8988T (cell line): Measurements from ENCODE around the gene DNM1.
A peak's percentile ranks its signal among the peaks of the same experiment; 100 is the strongest.

ENCODE experiments used
- DNase-seq: peaks from one replicate; pipeline ENCODE4 v3.0.0; 2011

Gene DNM1

DNA sequence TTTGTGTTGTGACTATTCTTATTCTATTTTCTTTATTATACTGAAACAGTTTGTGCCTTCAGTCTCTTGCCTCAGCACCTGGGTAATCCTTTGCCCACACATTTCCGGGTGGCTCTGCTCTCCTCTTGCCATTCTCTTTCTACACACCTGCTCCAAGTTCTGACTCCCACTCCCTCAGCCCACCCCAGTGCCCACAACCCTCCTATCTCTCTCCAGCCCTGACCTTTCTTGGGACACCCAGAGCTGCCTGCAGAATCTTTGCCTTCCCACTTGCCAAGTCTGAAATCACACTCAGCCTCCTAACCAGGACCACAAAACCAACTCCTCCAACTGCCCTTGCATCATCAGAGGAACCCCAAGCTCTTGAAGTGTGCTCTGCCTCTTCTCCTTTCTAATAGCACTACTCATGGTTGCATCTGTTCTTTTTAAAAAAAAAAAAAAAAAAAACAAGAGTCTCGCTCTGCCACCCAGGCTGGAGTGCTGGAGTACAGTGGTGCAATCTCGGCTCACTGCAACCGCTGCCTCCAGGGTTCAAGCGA lies 77.0 kb downstream of the DNM1 start:
- no peak for DNase-seq

GRCh38 chr9:128282500-128282899 lies 79.3 kb downstream of the DNM1 start:
- DNase-seq, result peak; percentile 42

DNA sequence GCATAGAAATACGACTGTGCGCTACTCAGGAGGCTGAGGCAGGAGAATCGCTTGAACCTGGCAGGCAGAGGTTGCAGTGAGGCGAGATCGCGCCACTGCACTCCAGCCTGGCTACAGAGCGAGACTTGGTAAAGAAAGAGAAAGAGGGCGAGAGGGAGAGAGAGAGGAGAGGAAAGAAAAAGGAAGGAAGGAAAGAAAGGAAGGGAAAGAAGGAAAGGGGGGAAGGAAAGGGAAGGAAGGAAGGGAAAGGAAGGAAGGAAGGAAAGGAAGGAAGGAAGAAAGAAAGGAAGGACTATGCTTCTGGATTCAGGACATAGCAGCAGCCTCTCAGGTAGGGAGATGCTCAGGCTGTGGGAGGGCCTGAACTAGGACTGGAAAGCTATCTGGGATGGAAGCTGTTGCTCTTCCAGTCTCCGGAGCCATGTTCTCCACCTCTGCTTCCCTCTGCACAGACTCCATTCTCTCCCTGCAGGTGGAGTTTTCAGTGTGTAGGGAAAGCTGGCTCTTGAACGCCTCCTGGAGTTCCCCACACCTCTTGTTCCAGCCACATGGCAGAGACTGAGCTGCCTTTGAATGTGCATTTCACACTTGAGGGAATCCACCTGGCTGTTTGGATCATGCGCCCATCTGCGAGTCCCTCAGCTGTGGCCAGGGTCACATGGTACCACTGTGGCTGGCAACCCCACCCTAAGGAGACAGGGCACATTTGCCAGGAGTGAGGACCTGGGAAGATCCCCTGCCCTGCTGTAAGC lies 82.0 kb downstream of the DNM1 start:
- no peak for DNase-seq

- DNase-seq, result no peak
Observed at GRCh38 chr9:128286440-128286839, 83.3 kb downstream of the DNM1 start.

GRCh38 chr9:128288273-128289004 lies 85.3 kb downstream of the DNM1 start:
- DNase-seq, result no peak

- no peak for DNase-seq
Observed at GRCh38 chr9:128292009-128292408, 88.8 kb downstream of the DNM1 start.

- DNase-seq, result no peak
Observed at GRCh38 chr9:128293091-128293490, 89.9 kb downstream of the DNM1 start.

GRCh38 chr9:128294142-128294541 lies 91.0 kb downstream of the DNM1 start:
- DNase-seq, result no peak

GRCh38 chr9:128296340-128297220 lies 93.4 kb downstream of the DNM1 start:
- DNase-seq, result no peak

DNA sequence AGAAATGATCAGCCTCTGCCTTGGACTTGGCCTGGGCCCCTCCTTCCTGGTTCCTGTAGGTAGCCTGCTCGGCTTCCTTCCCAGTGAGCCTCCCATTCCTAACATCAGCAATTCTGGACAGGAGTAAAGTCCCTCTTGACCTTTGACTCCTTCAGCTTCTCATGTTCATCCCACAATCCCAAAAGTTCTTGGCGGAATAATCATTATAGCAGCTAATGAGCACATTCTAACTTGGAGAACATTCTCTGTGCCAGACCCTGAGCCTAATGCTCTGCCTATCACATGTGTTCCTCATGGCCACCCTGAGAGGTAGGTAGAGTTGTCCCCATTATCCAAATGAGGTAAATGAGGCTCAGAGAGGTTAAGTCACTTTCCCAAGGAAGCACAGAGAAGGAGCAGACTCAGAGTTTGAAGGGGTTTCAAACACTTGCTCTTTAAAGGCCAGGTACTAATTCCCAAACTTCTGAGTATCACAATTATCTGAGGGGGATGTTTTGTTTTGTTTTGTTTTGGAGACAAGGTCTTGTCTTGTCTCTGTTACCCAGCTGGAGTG lies 94.1 kb downstream of the DNM1 start:
- DNase-seq, result no peak

DNA sequence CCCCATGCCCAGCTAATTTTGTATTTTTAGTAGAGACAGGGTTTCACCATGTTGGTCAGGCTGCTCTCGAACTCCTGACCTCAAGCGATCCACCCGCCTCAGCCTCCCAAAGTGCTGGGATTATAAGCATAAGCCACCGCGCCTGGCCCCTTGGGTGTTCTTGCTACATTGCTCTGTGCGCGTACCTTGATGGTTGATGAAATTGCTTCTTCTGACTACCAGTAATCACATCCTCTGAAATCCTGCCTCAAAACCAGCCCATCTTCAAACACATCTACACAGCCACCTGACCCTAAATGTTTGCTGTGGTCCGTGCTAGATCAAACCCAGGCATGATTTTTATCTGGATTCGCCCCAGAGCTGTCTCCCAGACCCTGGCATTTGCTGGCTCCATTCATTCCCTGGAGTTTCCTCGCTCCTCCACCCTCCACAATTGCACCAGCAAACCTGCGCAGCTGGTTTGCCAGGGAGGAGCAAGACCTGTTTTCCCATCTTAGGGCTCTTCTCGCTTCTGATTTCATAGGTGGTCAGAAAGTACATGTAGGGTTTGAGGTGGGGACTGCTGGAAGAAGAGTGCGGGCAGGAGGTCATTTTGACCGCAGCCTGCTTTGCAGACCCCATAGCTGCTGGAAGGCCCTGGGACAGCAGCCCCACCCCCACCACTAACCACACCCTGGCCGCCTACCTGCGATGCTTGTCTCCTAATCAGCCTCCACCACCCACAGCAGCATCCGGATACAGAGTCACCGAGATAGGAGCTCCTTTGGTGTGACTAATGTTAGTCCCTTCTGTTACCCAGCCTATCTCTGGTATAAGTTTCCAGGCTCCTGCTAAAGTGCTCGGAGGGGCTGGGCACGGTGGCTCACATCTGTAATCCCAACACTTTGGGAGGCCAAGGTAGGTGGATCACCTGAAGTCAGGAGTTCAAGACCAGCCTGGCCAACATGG lies 95.6 kb downstream of the DNM1 start:
- DNase-seq, result no peak

DNA sequence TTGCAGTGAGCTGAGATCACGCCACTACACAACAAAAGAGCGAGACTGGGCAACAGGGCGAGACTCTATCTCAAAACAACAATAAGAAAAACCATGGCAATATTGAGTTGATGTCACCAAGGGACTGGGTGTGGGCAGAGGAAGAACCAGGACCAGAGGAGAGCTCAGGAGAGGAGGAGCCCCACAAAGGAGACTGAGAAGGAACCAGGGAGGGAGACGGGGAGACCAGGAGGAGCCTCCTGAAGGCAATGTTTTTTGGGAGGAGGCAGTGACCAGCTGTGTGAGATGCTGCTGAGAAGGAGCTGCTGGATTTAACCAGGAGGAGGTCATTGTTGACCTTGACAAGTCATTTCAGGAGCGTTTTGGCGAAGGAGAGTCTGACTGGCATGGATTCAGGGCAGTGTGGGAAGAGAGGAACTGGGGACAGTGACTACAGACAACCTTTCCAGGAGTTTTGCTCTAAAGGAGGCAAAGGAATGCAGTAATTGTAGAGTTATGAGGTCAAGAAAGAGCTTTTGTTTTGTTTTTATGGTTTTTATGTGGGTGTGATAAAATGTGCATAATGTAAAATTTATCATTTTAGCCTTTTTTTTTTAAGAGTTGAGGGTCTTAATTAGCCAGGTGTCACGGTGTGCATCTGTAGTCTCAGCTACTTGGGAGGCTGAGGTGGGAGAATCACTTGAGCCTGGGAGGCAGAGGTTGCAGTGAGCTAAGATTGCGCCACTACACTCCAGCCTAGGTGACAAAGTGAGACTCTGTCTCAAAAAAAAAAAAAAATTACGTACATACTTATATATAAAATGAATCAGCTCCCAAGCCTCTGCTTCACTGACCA lies 101.2 kb downstream of the DNM1 start:
- no peak for DNase-seq
